K562 (cell line): ENCODE measurements around the gene LST1. TPM values are rescaled to one million over a fixed set of nuclear protein-coding genes. Genes with fewer than 3 reads are reported as not detected.

Experiments used
- ATAC-seq: fragments of 200-7000 bp; cut with Tn5 transposase; 3 replicates; pipeline ENCODE4 v1.9.1; 2020; ENCODE audit warnings: moderate library complexity
- BruUV-seq: library from RNA; stranded (reverse); fragments of 400-500 nt; replicated peaks from 2 replicates; lab custom pipeline; 2021; lab: Mats Ljungman, UMichigan
- CTCF ChIA-PET: fragments of 300-600 bp; formaldehyde crosslinking; extraction: SDS; loops from one replicate; lab custom pipeline; 2021; ENCODE audit warnings: low intra/inter-chr PET ratio; lab: Yijun Ruan, JAX
- POLR2A ChIA-PET: fragments of 300-600, 350-650 bp; sonication (Branson Sonifier 250); formaldehyde crosslinking; extraction: SDS; loops from one replicate; lab custom pipeline; 2021; ENCODE audit warnings: antibody characterized with exemption, inconsistent platforms; lab: Yijun Ruan, JAX
- DNase-seq, 4 experiments: peaks; one replicate each; pipeline versions ENCODE4 v3.0.0 to v3.0.0-alpha.2; 2011 to 2018; ENCODE audit warnings: low spot score in 3 of 4, mixed read lengths in 3 of 4; ENCODE audit errors: extremely low read depth in 1 of 4
- FAIRE-seq: peaks from 2 replicates; lab custom pipeline; 2011; peaks lifted over from hg19 to GRCh38; lab: Jason Lieb, UNC
- H2AFZ ChIP-seq: 2 replicates; pipeline ENCODE4 v1.6.0; 2011; ENCODE audit warnings: low read depth, low read length, control low read depth, inconsistent platforms
- H3K27ac ChIP-seq: fragments of 200-600 bp; 3 replicates; pipeline ENCODE4 v1.8.0; 2011; ENCODE audit warnings: low read depth, mild to moderate bottlenecking, control low read depth, inconsistent platforms, low read length, moderate library complexity, mixed read lengths; ENCODE audit errors: extremely low read depth
- H3K27me3 ChIP-seq, 2 experiments: fragments of 300-600 bp in 1 of 2; 2 replicates in 1 of 2; 3 replicates in 1 of 2; pipeline versions ENCODE4 v1.6.0 to v1.8.0; 2011; ENCODE audit warnings: inconsistent platforms in 2 of 2, low read length in 2 of 2, mild to moderate bottlenecking in 1 of 2, mixed read lengths in 1 of 2, moderate library complexity in 1 of 2; ENCODE audit not compliant: control insufficient read depth in 2 of 2, insufficient read depth in 2 of 2
- H3K36me3 ChIP-seq: fragments of 300-600 bp; 3 replicates; pipeline ENCODE4 v1.8.0; 2011; ENCODE audit warnings: mild to moderate bottlenecking, low read length, inconsistent platforms; ENCODE audit not compliant: control insufficient read depth, insufficient read depth
- H3K4me1 ChIP-seq, 2 experiments: fragments of 200-600 bp in 1 of 2; replicated peaks in 1 of 2; 2 replicates in 1 of 2; 3 replicates in 1 of 2; pipeline versions ENCODE4 v1.5.1 to v1.8.0; 2011; ENCODE audit warnings: inconsistent platforms in 2 of 2, low read length in 2 of 2, mild to moderate bottlenecking in 1 of 2, mixed read lengths in 1 of 2, moderate library complexity in 1 of 2; ENCODE audit not compliant: control insufficient read depth in 2 of 2, insufficient read depth in 2 of 2
- H3K4me2 ChIP-seq: 2 replicates; pipeline ENCODE4 v1.6.1; 2011; ENCODE audit warnings: low read length, control low read depth, inconsistent platforms, mixed read lengths; ENCODE audit not compliant: insufficient read depth
- H3K4me3 ChIP-seq: fragments of 200-600 bp; sonication (generic), shearing (Covaris generic); 2 replicates; pipeline ENCODE4 v1.5.1; 2016; ENCODE audit warnings: control low read depth, inconsistent platforms
- H3K79me2 ChIP-seq: fragments of 200-600 bp; 3 replicates; pipeline ENCODE4 v1.8.0; 2011; ENCODE audit warnings: low read length, inconsistent platforms; ENCODE audit not compliant: control insufficient read depth, insufficient read depth
- H3K9ac ChIP-seq, 2 experiments: 2 replicates each; pipeline versions ENCODE4 v1.6.0 to v1.6.1; 2011; ENCODE audit warnings: low read depth in 2 of 2, low read length in 2 of 2, control low read depth in 1 of 2, inconsistent platforms in 1 of 2, mild to moderate bottlenecking in 1 of 2, mixed read lengths in 1 of 2; ENCODE audit not compliant: insufficient read depth in 1 of 2
- H3K9me1 ChIP-seq: one replicate; pipeline ENCODE4 v1.6.0; 2011; ENCODE audit warnings: inconsistent platforms, mild to moderate bottlenecking, low read length, moderate library complexity; ENCODE audit not compliant: control insufficient read depth, insufficient read depth
- H3K9me3 ChIP-seq: replicated peaks from 2 replicates; pipeline ENCODE4 v1.5.1; 2011; ENCODE audit warnings: low read depth, low read length, inconsistent platforms; ENCODE audit not compliant: control insufficient read depth, insufficient read depth
- H4K20me1 ChIP-seq: replicated peaks from 2 replicates; pipeline ENCODE4 v1.6.1; 2011; ENCODE audit warnings: low read length, inconsistent platforms, mixed read lengths; ENCODE audit not compliant: control insufficient read depth, insufficient read depth
- BCLAF1 ChIP-seq, 2 experiments: fragments of 450-650 bp in 1 of 2; IDR thresholded peaks; 2 replicates each; pipeline ENCODE4 v1.6.1; 2011 to 2017; ENCODE audit warnings: low read depth in 2 of 2, antibody characterized with exemption in 1 of 2, borderline replicate concordance in 1 of 2, low read length in 1 of 2, mild to moderate bottlenecking in 1 of 2, mixed read lengths in 1 of 2; ENCODE audit not compliant: control insufficient read depth in 1 of 2
- CBFB ChIP-seq: sonication (generic); formaldehyde crosslinking; IDR thresholded peaks from 2 replicates; pipeline ENCODE4 v1.4.0; 2020; ENCODE audit warnings: mild to moderate bottlenecking, missing genetic modification reagents
- MYBL2 ChIP-seq, 2 experiments: fragments of 450-650 bp in 1 of 2; sonication (generic) in 1 of 2; formaldehyde crosslinking in 1 of 2; IDR thresholded peaks; 2 replicates each; pipeline versions ENCODE4 v1.6.1 to v1.8.1; 2017 to 2022; ENCODE audit warnings: borderline replicate concordance in 1 of 2, inconsistent platforms in 1 of 2, low read depth in 1 of 2, mild to moderate bottlenecking in 1 of 2, missing genetic modification reagents in 1 of 2, moderate library complexity in 1 of 2
- NFATC3 ChIP-seq: fragments of 450-650 bp; IDR thresholded peaks from 2 replicates; pipeline ENCODE4 v1.6.1; 2017; ENCODE audit warnings: mild to moderate bottlenecking
- POLR2A ChIP-seq: fragments of 450-650 bp; conservative IDR thresholded peaks from 2 replicates; pipeline ENCODE4 v1.6.1; 2016
- POLR2G ChIP-seq: fragments of 200-400 bp; formaldehyde crosslinking; IDR thresholded peaks from 2 replicates; pipeline ENCODE4 v1.6.1; 2017; ENCODE audit warnings: low read depth, mild to moderate bottlenecking, antibody characterized with exemption, low read length, moderate library complexity
- RBFOX2 ChIP-seq: fragments of 200-400 bp; formaldehyde crosslinking; IDR thresholded peaks from 2 replicates; pipeline ENCODE4 v1.6.1; 2017; ENCODE audit warnings: low read depth, mild to moderate bottlenecking, low read length, moderate library complexity
- SMARCA4 ChIP-seq: fragments of 450-650 bp; IDR thresholded peaks from 2 replicates; pipeline ENCODE4 v1.6.1; 2016
- STAT5B ChIP-seq: fragments of 250-450 bp; sonication (Bioruptor Pico); IDR thresholded peaks from 2 replicates; pipeline ENCODE4 v1.8.0; 2021; ENCODE audit warnings: mild to moderate bottlenecking, inconsistent platforms
- SUPT5H ChIP-seq: fragments of 450-650 bp; IDR thresholded peaks from 2 replicates; pipeline ENCODE4 v1.6.1; 2016
- TGIF2 ChIP-seq: sonication (generic); formaldehyde crosslinking; IDR thresholded peaks from 2 replicates; pipeline ENCODE4 v1.8.1; 2022; ENCODE audit warnings: mild to moderate bottlenecking, missing genetic modification reagents, moderate library complexity
- U2AF1 ChIP-seq: fragments of 200-400 bp; formaldehyde crosslinking; optimal IDR thresholded peaks from 2 replicates; pipeline ENCODE3; 2017; ENCODE audit warnings: mild to moderate bottlenecking, low read depth, low read length, moderate library complexity
- ZC3H4 ChIP-seq: sonication (generic); formaldehyde crosslinking; IDR thresholded peaks from 2 replicates; pipeline ENCODE4 v1.9.0; 2021; ENCODE audit warnings: missing genetic modification reagents, borderline replicate concordance
- ZFP1 ChIP-seq: fragments of 450-650 bp; formaldehyde crosslinking; IDR thresholded peaks from 2 replicates; pipeline ENCODE4 v1.4.0; 2020; ENCODE audit warnings: mild to moderate bottlenecking, mixed read lengths
- ZNF124 ChIP-seq: sonication (generic); formaldehyde crosslinking; IDR thresholded peaks from 2 replicates; pipeline ENCODE4 v1.8.1; 2022; ENCODE audit warnings: missing genetic modification reagents
- ZNF57 ChIP-seq: fragments of 450-650 bp; formaldehyde crosslinking; IDR thresholded peaks from 2 replicates; pipeline ENCODE4 v1.4.0; 2020; ENCODE audit warnings: mild to moderate bottlenecking, moderate library complexity
- WGBS: fragments of 100-300 bp; shearing (Covaris generic); methylation state at CpG from one replicate; pipeline ENCODE4 v1.1.6; 2016; ENCODE audit warnings: low coverage, mixed read lengths; ENCODE audit not compliant: insufficient coverage; ENCODE audit errors: missing lambda C conversion rate; 5-methylcytosine and 5-hydroxymethylcytosine counted together
- in situ Hi-C: fragments of 300-500 bp; cut with MboI; formaldehyde crosslinking; loops from 4 replicates; pipeline ENCODE4 v1.15.0; 2018; ENCODE audit warnings: inconsistent platforms, mixed read lengths
- intact Hi-C: fragments of 100-400 bp; cut with micrococcal nuclease; formaldehyde crosslinking; loops from 2 replicates; pipeline ENCODE4 v1.14.2; 2022
- polyA plus RNA-seq, 8 experiments: library from polyadenylated mRNA; depleted of rRNA in 4 of 8; stranded (reverse) in 5 of 8; unstranded in 3 of 8; fragments of >200 nt; fragmentation: Nextera tagmentation in 2 of 8; fragmentation: Illumina TruSeq in 1 of 8; extraction: Ambion mirVana in 2 of 8; extraction: Trizol in 1 of 8; gene quantifications; 2 replicates each; pipeline versions ENCODE4 v1.2.1 to v1.2.3, GENCODE V29; 2011 to 2014; ENCODE audit warnings: inconsistent platforms in 1 of 8, missing spikeins in 1 of 8
- total RNA-seq, 7 experiments: library from RNA; depleted of rRNA in 6 of 7; stranded (reverse); fragments of >200 nt in 6 of 7; fragmentation: Illumina TruSeq in 2 of 7; extraction: Trizol in 2 of 7; gene quantifications; 2 replicates each; pipeline versions ENCODE4 v1.2.1 to v1.2.3, GENCODE V29; 2011 to 2021; ENCODE audit warnings: low replicate concordance in 1 of 7

The LST1 gene
- total and polyA plus RNA-seq, 9 of the 15 experiments (the other 6 are each of a cell fraction or from before 2014, with no cell fraction given): 0.82 to 7.8 (median 1.7) TPM

DNA sequence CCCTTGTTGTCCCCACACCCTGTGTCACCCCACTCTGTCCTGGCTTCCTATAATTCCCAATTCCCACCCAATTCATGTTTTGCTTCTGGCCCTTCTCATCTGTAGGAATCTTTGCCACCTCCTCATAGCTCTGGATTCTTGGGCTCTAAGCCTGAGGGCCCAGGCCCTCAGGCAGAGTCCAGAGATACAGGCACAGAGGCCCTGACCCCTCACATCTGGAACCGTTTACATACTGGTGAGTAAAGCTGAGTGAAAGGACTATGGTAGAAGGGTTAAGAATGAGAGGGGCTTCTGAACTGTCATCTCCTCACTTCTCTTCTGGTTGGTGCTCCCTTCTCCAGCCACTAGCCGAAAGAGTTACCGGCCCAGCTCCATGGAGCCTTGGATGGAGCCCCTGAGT lies 48.1 kb downstream of the LST1 start (continued):
- no peak for TF ChIP-seq SMARCA4
- no peak for TF ChIP-seq U2AF1
- no peak for TF ChIP-seq STAT5B (CRISPR knock-in tag)
- TF ChIP-seq MYBL2 (IDR thresholded peaks at IDR 0.05; ENCODE audit: low read depth): no peak
- TF ChIP-seq MYBL2 (CRISPR knock-in tag; IDR thresholded peaks at IDR 0.05; ENCODE audit: borderline replicate concordance): no peak
- TF ChIP-seq NFATC3: no peak

- Histone ChIP-seq H3K36me3 (peaks cover 98% of the 10 kb centered on the region), H3K4me3 (no peak overlapping the region), H3K9ac (peak overlapping the region in 1 of 2 experiments; percentile 50; a peak in 2 of 4 replicates), H3K4me1 (peaks cover 3 to 27% of the 10 kb centered on the region in 2 experiments; a peak in 4 of 5 replicates), H2AFZ (no peak overlapping the region), H3K9me1 (no peaks in the 10 kb centered on the region), H3K79me2 (peaks cover 6% of the 10 kb centered on the region; the same call in 1 of the 3 replicates), H3K4me2 (no peak overlapping the region), H4K20me1 (peaks cover 27% of the 10 kb centered on the region), H3K27me3 (no peaks in the 10 kb centered on the region), H3K27ac (no peak overlapping the region), H3K9me3 (no peaks in the 10 kb centered on the region)
- 76% methylated on average over 11 of the region's 11 CpGs for WGBS
- DNase-seq (no peak), FAIRE-seq (no peak), ATAC-seq (no peak)
- in situ Hi-C loops: no loop called here
- ChIA-PET CTCF (no interaction called here), POLR2A (interaction anchor here (0.6 to 14.8 kb wide), 7 partner anchors 9 to 103 kb away, joined by 3 to 274 read pairs (median 20); partner anchors contain the start of genes APOM, BAG6, GPANK1 and PRRC2A)
- BruUV-seq: no TSS peak
- intact Hi-C loops: no loop called here
- TF ChIP-seq BCLAF1 (IDR thresholded peaks at IDR 0.05; ENCODE audit: borderline replicate concordance in 1 of 2, control insufficient read depth in 1 of 2, low read depth in 2 of 2, low read length in 1 of 2) (no peak), ZFP1 (CRISPR knock-in tag) (no peak), ZC3H4 (0 out of 2 replicates have a peak, but pooled peaks have one; percentile 33), TGIF2 (CRISPR knock-in tag) (0 out of 2 replicates have a peak, but pooled peaks have one; percentile 20), ZNF57 (CRISPR knock-in tag) (no peak), POLR2G (peak; percentile 47; the same call in 1 of the 2 replicates), SUPT5H (peak; percentile 38), RBFOX2 (peak; percentile 26; the same call in 1 of the 2 replicates), CBFB (CRISPR knock-in tag) (0 out of 2 replicates have a peak, but pooled peaks have one; percentile 37), POLR2A (0 out of 2 replicates have a peak, but pooled peaks have one; percentile 14), ZNF124 (no peak)
Observed at GRCh38 chr6:31634969-31635575, 49.0 kb downstream of the LST1 start.
